IMR-90 (cell line): Measurements from ENCODE around the gene CDKN3.

Source experiments
- BHLHE40 ChIP-seq: fragments of 150-350 bp; IDR thresholded peaks from 2 replicates; pipeline ENCODE4 v1.6.1; 2016; ENCODE audit warnings: mild to moderate bottlenecking, low read depth, low read length
- CEBPB ChIP-seq: IDR thresholded peaks from 2 replicates; pipeline ENCODE4 v1.6.1; 2012; ENCODE audit warnings: low read depth, low read length, improper control_type of control experiment
- CHD1 ChIP-seq: IDR thresholded peaks from 2 replicates; pipeline ENCODE4 v1.6.1; 2012; ENCODE audit warnings: low read depth, low read length, improper control_type of control experiment
- FOS ChIP-seq: fragments of 150-350 bp; IDR thresholded peaks from 2 replicates; pipeline ENCODE4 v1.6.1; 2016; ENCODE audit warnings: low read depth, low read length
- MAZ ChIP-seq: IDR thresholded peaks from 2 replicates; pipeline ENCODE4 v1.6.1; 2012; ENCODE audit warnings: low read depth, mild to moderate bottlenecking, low read length, improper control_type of control experiment, moderate library complexity, borderline replicate concordance
- MXI1 ChIP-seq: IDR thresholded peaks from 2 replicates; pipeline ENCODE4 v1.6.1; 2012; ENCODE audit warnings: low read depth, mild to moderate bottlenecking, low read length, moderate library complexity, borderline replicate concordance
- POLR2A ChIP-seq: IDR thresholded peaks from 2 replicates; pipeline ENCODE4 v1.6.1; 2012; ENCODE audit warnings: mild to moderate bottlenecking, low read depth, low read length
- RAD21 ChIP-seq: IDR thresholded peaks from 2 replicates; pipeline ENCODE4 v1.6.1; 2012; ENCODE audit warnings: low read length, improper control_type of control experiment
- RCOR1 ChIP-seq: IDR thresholded peaks from 2 replicates; pipeline ENCODE4 v1.6.1; 2012; ENCODE audit warnings: mild to moderate bottlenecking, low read length, improper control_type of control experiment; ENCODE audit not compliant: insufficient replicate concordance
- TF ChIP-seq, protein P1 (sequence below): conservative IDR thresholded peaks from 2 replicates; pipeline ENCODE4 v1.5.1; 2012; ENCODE audit warnings: mild to moderate bottlenecking, low read depth, low read length, improper control_type of control experiment
- TF ChIP-seq, protein P2 (sequence below): fragments of 150-350 bp; IDR thresholded peaks from 2 replicates; pipeline ENCODE4 v1.6.1; 2017; ENCODE audit warnings: mild to moderate bottlenecking, antibody characterized with exemption, low read length, low read depth
- TF ChIP-seq, protein P3 (sequence below): fragments of 150-350 bp; IDR thresholded peaks from 2 replicates; pipeline ENCODE4 v1.6.1; 2016; ENCODE audit warnings: low read depth, mild to moderate bottlenecking, low read length, moderate library complexity, borderline replicate concordance

DNA sequence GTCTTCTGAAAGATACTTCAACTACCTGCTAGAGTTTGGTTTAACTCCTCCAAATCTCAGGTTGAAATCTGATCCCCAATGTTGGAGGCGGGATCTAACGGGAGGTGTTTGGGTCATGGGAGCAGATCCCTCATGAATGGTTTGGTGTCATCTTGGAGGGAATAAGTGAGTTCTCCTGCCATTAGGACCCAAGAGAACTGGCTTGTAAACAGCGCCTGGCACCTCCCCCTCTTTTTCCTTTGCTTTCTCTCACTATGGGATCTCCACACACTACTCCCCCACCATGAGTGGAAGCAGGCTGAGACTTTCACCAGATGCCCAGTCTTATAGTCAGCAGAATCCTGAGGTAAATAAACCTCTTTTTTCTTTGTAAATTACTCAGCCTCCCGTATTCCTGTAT is 41.9 kb downstream of the CDKN3 start:
- TF ChIP-seq POLR2A = no peak
- TF ChIP-seq, protein P1, sequence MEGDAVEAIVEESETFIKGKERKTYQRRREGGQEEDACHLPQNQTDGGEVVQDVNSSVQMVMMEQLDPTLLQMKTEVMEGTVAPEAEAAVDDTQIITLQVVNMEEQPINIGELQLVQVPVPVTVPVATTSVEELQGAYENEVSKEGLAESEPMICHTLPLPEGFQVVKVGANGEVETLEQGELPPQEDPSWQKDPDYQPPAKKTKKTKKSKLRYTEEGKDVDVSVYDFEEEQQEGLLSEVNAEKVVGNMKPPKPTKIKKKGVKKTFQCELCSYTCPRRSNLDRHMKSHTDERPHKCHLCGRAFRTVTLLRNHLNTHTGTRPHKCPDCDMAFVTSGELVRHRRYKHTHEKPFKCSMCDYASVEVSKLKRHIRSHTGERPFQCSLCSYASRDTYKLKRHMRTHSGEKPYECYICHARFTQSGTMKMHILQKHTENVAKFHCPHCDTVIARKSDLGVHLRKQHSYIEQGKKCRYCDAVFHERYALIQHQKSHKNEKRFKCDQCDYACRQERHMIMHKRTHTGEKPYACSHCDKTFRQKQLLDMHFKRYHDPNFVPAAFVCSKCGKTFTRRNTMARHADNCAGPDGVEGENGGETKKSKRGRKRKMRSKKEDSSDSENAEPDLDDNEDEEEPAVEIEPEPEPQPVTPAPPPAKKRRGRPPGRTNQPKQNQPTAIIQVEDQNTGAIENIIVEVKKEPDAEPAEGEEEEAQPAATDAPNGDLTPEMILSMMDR = no peak
- TF ChIP-seq, protein P2, sequence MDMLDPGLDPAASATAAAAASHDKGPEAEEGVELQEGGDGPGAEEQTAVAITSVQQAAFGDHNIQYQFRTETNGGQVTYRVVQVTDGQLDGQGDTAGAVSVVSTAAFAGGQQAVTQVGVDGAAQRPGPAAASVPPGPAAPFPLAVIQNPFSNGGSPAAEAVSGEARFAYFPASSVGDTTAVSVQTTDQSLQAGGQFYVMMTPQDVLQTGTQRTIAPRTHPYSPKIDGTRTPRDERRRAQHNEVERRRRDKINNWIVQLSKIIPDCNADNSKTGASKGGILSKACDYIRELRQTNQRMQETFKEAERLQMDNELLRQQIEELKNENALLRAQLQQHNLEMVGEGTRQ = no peak
- TF ChIP-seq MXI1 = no peak
- TF ChIP-seq, protein P3, sequence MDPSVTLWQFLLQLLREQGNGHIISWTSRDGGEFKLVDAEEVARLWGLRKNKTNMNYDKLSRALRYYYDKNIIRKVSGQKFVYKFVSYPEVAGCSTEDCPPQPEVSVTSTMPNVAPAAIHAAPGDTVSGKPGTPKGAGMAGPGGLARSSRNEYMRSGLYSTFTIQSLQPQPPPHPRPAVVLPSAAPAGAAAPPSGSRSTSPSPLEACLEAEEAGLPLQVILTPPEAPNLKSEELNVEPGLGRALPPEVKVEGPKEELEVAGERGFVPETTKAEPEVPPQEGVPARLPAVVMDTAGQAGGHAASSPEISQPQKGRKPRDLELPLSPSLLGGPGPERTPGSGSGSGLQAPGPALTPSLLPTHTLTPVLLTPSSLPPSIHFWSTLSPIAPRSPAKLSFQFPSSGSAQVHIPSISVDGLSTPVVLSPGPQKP = no peak
- no peak for TF ChIP-seq BHLHE40
- no peak for TF ChIP-seq CEBPB
- TF ChIP-seq RCOR1 = no peak
- TF ChIP-seq CHD1 = no peak
- TF ChIP-seq RAD21 = no peak
- no peak for TF ChIP-seq MAZ
- no peak for TF ChIP-seq FOS
